Stomach (tissue), 9 donors: ENCODE results near the gene ACSL5. TPM values are rescaled to one million over a fixed set of nuclear protein-coding genes. Genes with fewer than 3 reads are reported as not detected.

Source experiments
- DNase-seq, 2 donors: peaks; one replicate each; pipeline versions ENCODE4 v3.0.0 to v3.0.0-alpha.2; 2013 to 2019
- H3K27ac ChIP-seq, 5 donors: fragments of 200-600 bp in 4 of 5; sonication (generic) in 4 of 5; one replicate each; pipeline ENCODE4 v1.5.1; 2013 to 2019; ENCODE audit warnings: mild to moderate bottlenecking in 1 of 5, moderate library complexity in 1 of 5
- H3K27me3 ChIP-seq, 3 donors: fragments of 200-600 bp; sonication (generic); one replicate each; pipeline ENCODE4 v1.5.1; 2017 to 2019; ENCODE audit warnings: mixed run types in 1 of 3
- H3K36me3 ChIP-seq, 4 donors: fragments of 200-600 bp; sonication (generic); 1 replicate in 3 of 4; 2 replicates in 1 of 4; pipeline ENCODE4 v1.5.1; 2016 to 2019
- H3K4me1 ChIP-seq, 4 donors: fragments of 200-600 bp; sonication (generic); one replicate each; pipeline ENCODE4 v1.5.1; 2016 to 2019
- H3K4me3 ChIP-seq, 4 donors: fragments of 200-600 bp; sonication (generic) in 3 of 4; one replicate each; pipeline ENCODE4 v1.5.1; 2016 to 2019; ENCODE audit warnings: mild to moderate bottlenecking in 1 of 4
- H3K9me3 ChIP-seq, 4 donors: fragments of 200-600 bp; sonication (generic); one replicate each; pipeline ENCODE4 v1.5.1; 2016 to 2019
- CTCF ChIP-seq, 7 experiments: fragments of 450-650 bp in 4 of 7; fragments of 200-600 bp in 3 of 7; sonication (generic) in 3 of 7; IDR thresholded peaks; one replicate each; pipeline ENCODE4 v1.5.1; 2016 to 2019; ENCODE audit warnings: antibody characterized with exemption in 7 of 7, control low read depth in 2 of 7, mild to moderate bottlenecking in 1 of 7
- EP300 ChIP-seq: sonication (generic); formaldehyde crosslinking; IDR thresholded peaks from one replicate; pipeline ENCODE4 v1.6.1; 2017; ENCODE audit warnings: antibody characterized with exemption
- POLR2A ChIP-seq, 4 donors: fragments of 450-650 bp; IDR thresholded peaks; one replicate each; pipeline ENCODE4 v1.6.1; 2016; ENCODE audit warnings: antibody characterized with exemption in 4 of 4, control low read depth in 2 of 4, mild to moderate bottlenecking in 1 of 4, moderate library complexity in 1 of 4
- POLR2AphosphoS5 ChIP-seq, 3 donors: sonication (generic); formaldehyde crosslinking; IDR thresholded peaks; one replicate each; pipeline ENCODE4 v1.6.1; 2016; ENCODE audit warnings: antibody characterized with exemption in 3 of 3
- WGBS, 5 donors: extraction: QIAGEN DNeasy Blood & Tissue Kit in 3 of 5; methylation state at CpG; one replicate each; pipeline versions ENCODE4 v1.1.5 to v1.1.7; 2013 to 2018; 5-methylcytosine and 5-hydroxymethylcytosine counted together
- intact Hi-C: fragments of 100-400 bp; cut with DNase I; formaldehyde crosslinking; loops from one replicate; pipeline ENCODE4 v1.15.1; 2023; ENCODE audit warnings: low total_unique reads
- polyA plus RNA-seq, 3 donors: library from polyadenylated mRNA; stranded (reverse); fragments of 200-250 nt; gene quantifications; one replicate each; pipeline ENCODE4 v1.2.3, GENCODE V29; 2013
- total RNA-seq, 5 donors: library from RNA; depleted of rRNA; stranded (reverse); fragments of >200 nt; gene quantifications; one replicate each; pipeline versions ENCODE4 v1.1.0 to v1.2.3, GENCODE V29; 2014 to 2016
- donor health status: healthy with polysubstance abuse.
- donor health status: Bipolar disorder and iron deficiency.
- donor health status: healthy.

ACSL5 gene
- total and polyA plus RNA-seq, 8 donors, result 4.9 to 144 (median 16.6) TPM

GRCh38 chr10:112447620-112447928 is 73.7 kb downstream of the ACSL5 start:
- 2 to 4% (median 2%) methylated on average over 10 of the region's 10 CpGs for WGBS, 5 donors
- intact Hi-C loops, result no loop called here
- TF ChIP-seq CTCF (IDR thresholded peaks at IDR 0.05), result no peak
- TF ChIP-seq EP300, result no peak
- TF ChIP-seq POLR2A (IDR thresholded peaks at IDR 0.05), result no peak
- no peak for TF ChIP-seq POLR2AphosphoS5 (IDR thresholded peaks at IDR 0.05)

GRCh38 chr10:112448888-112449287 is 75.0 kb downstream of the ACSL5 start:
- WGBS, 5 donors, result 76 to 91% (median 85%) methylated on average over 4 of the region's 4 CpGs
- intact Hi-C loops, result no loop called here
- TF ChIP-seq EP300 (no peak), CTCF (IDR thresholded peaks at IDR 0.05) (no peak), POLR2AphosphoS5 (IDR thresholded peaks at IDR 0.05) (no peak), POLR2A (IDR thresholded peaks at IDR 0.05) (no peak)

More at GRCh38 chr10:112447620-112447928, 73.7 kb downstream of the ACSL5 start:
- Histone ChIP-seq H3K27ac (peak overlapping the region in 4 of 5 donors; percentile 88 to 91 (median 88)), H3K4me3 (peak overlapping the region; percentile 82 to 97 (median 92)), H3K9me3 (no peaks in the 10 kb centered on the region), H3K4me1 (peaks cover 16 to 55% (median 39%) of the 10 kb centered on the region in 4 donors), H3K36me3 (peaks cover 0 to 36% (median 30%) of the 10 kb centered on the region in 4 donors), H3K27me3 (no peaks in the 10 kb centered on the region)
- no peak for DNase-seq

GRCh38 chr10:112454910-112455779 is 81.2 kb downstream of the ACSL5 start:
- H3K4me1 ChIP-seq, result no peaks in the 10 kb centered on the region
- H3K9me3 ChIP-seq, result no peaks in the 10 kb centered on the region
- no peak overlapping the region for H3K27ac ChIP-seq
- intact Hi-C loops, result no loop called here
- TF ChIP-seq POLR2A (IDR thresholded peaks at IDR 0.05) (no peak), POLR2AphosphoS5 (IDR thresholded peaks at IDR 0.05) (no peak), EP300 (no peak), CTCF (IDR thresholded peaks at IDR 0.05) (no peak)
- DNase-seq, result no peak
- no peak overlapping the region for H3K4me3 ChIP-seq
- H3K27me3 ChIP-seq, result no peaks in the 10 kb centered on the region
- WGBS, 5 donors, result 70 to 79% (median 77%) methylated on average over 2 to 3 of the region's 3 CpGs
- no peaks in the 10 kb centered on the region for H3K36me3 ChIP-seq

More at GRCh38 chr10:112448888-112449287, 75.0 kb downstream of the ACSL5 start:
- Histone ChIP-seq H3K27me3 (no peaks in the 10 kb centered on the region), H3K9me3 (no peaks in the 10 kb centered on the region), H3K4me3 (no peak overlapping the region), H3K4me1 (peaks cover 16 to 48% (median 38%) of the 10 kb centered on the region in 4 donors), H3K36me3 (peaks cover 0 to 24% (median 17%) of the 10 kb centered on the region in 4 donors), H3K27ac (no peak overlapping the region)
- no peak for DNase-seq

GRCh38 chr10:112456533-112456932 is 82.6 kb downstream of the ACSL5 start:
- H3K27ac ChIP-seq, result no peak overlapping the region
- no peak for DNase-seq
- no peak overlapping the region for H3K4me3 ChIP-seq
- H3K27me3 ChIP-seq, result no peaks in the 10 kb centered on the region
- 94 to 100% (median 98%) methylated on average over 2 of the region's 2 CpGs for WGBS, 5 donors
- no peaks in the 10 kb centered on the region for H3K9me3 ChIP-seq
- H3K36me3 ChIP-seq, result peaks cover 0 to 10% (median 9%) of the 10 kb centered on the region in 4 donors
- intact Hi-C loops, result no loop called here
- TF ChIP-seq POLR2A (IDR thresholded peaks at IDR 0.05), result no peak
- TF ChIP-seq POLR2AphosphoS5 (IDR thresholded peaks at IDR 0.05), result no peak
- TF ChIP-seq CTCF (IDR thresholded peaks at IDR 0.05), result no peak
- TF ChIP-seq EP300, result no peak
- H3K4me1 ChIP-seq, result no peaks in the 10 kb centered on the region
